Measurements from ENCODE around the gene ADCYAP1R1.
A peak's percentile ranks its signal among the peaks of the same experiment; 100 is the strongest.

The ADCYAP1R1 gene

GRCh38 chr7:31051598-31052486, at the start of gene ADCYAP1R1:
Gene ADCYAP1R1 (plus strand): TSS chr7:31052308. CDS start chr7:31063265, 10,957 bp downstream.
- DNase-seq = no peak

- DNase-seq = no peak
Observed at GRCh38 chr7:31003097-31003496, 49.0 kb upstream of the ADCYAP1R1 start.

- DNase-seq = no peak
Observed at GRCh38 chr7:31003721-31004120, 48.4 kb upstream of the ADCYAP1R1 start.

GRCh38 chr7:31004393-31004792, 47.7 kb upstream of the ADCYAP1R1 start:
- DNase-seq = no peak

- DNase-seq = no peak
Observed at GRCh38 chr7:31006857-31007256, 45.3 kb upstream of the ADCYAP1R1 start.

- no peak for DNase-seq
Observed at GRCh38 chr7:31007634-31008033, 44.5 kb upstream of the ADCYAP1R1 start.

- DNase-seq = no peak
Observed at GRCh38 chr7:31014826-31015225, 37.3 kb upstream of the ADCYAP1R1 start.

- peak in 1 of 2 donors; percentile 19 for DNase-seq
Observed at GRCh38 chr7:31017032-31017675, 35.0 kb upstream of the ADCYAP1R1 start.

GRCh38 chr7:31017721-31018120, 34.4 kb upstream of the ADCYAP1R1 start:
- no peak for DNase-seq

- no peak for DNase-seq
Observed at GRCh38 chr7:31019509-31019908, 32.6 kb upstream of the ADCYAP1R1 start.

- DNase-seq = no peak
Observed at GRCh38 chr7:31020161-31020560, 31.9 kb upstream of the ADCYAP1R1 start.

- no peak for DNase-seq
Observed at GRCh38 chr7:31020652-31021051, 31.5 kb upstream of the ADCYAP1R1 start.

- DNase-seq = no peak
Observed at GRCh38 chr7:31022117-31022516, 30.0 kb upstream of the ADCYAP1R1 start.

GRCh38 chr7:31022726-31023125, 29.4 kb upstream of the ADCYAP1R1 start:
- no peak for DNase-seq

- peak in 1 of 2 donors; percentile 34 for DNase-seq
Observed at GRCh38 chr7:31023877-31024276, 28.2 kb upstream of the ADCYAP1R1 start.

GRCh38 chr7:31027161-31027965, 24.7 kb upstream of the ADCYAP1R1 start:
- no peak for DNase-seq

GRCh38 chr7:31028006-31028405, 24.1 kb upstream of the ADCYAP1R1 start:
- DNase-seq = no peak

- no peak for DNase-seq
Observed at GRCh38 chr7:31028417-31028992, 23.6 kb upstream of the ADCYAP1R1 start.

GRCh38 chr7:31029251-31030042, 22.7 kb upstream of the ADCYAP1R1 start:
- no peak for DNase-seq

- no peak for DNase-seq
Observed at GRCh38 chr7:31033674-31034300, 18.3 kb upstream of the ADCYAP1R1 start.

GRCh38 chr7:31036924-31037323, 15.2 kb upstream of the ADCYAP1R1 start:
- DNase-seq = no peak

GRCh38 chr7:31043051-31043471, 9.0 kb upstream of the ADCYAP1R1 start:
- no peak for DNase-seq
